Measurements from ENCODE around the gene MRPL27. TPM values are rescaled to one million over a fixed set of nuclear protein-coding genes. Genes with fewer than 3 reads are reported as not detected.
"Not testable (repeated sequence)": the region's sequence is repeated elsewhere in the genome, so short reads cannot be mapped to it uniquely, and the experiment has no call there.

The MRPL27 gene
- total and polyA plus RNA-seq, 2 experiments from 2014 or later = 62.4 to 158 TPM

DNA sequence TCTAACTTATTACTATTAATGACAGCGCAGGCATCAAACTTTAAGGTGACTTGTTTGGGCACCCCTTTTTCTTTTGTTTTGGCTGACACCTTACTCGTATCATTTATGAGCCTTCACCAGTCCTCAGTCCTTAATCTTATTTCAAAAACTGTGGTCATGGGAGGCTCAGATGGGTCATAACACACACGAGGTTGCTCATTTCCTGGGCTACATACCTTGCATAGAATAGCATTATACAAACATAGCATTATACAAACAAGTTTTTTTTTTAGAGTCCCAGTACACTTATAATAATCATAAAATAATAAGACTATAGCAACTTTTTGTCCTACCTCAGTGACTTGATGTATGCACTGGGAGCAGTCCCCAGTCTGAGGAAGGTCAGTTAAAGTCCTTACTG is 41.8 kb upstream of the MRPL27 start:
- H3K27me3 ChIP-seq = no peaks in the 10 kb centered on the region
- TF ChIP-seq, protein P1, sequence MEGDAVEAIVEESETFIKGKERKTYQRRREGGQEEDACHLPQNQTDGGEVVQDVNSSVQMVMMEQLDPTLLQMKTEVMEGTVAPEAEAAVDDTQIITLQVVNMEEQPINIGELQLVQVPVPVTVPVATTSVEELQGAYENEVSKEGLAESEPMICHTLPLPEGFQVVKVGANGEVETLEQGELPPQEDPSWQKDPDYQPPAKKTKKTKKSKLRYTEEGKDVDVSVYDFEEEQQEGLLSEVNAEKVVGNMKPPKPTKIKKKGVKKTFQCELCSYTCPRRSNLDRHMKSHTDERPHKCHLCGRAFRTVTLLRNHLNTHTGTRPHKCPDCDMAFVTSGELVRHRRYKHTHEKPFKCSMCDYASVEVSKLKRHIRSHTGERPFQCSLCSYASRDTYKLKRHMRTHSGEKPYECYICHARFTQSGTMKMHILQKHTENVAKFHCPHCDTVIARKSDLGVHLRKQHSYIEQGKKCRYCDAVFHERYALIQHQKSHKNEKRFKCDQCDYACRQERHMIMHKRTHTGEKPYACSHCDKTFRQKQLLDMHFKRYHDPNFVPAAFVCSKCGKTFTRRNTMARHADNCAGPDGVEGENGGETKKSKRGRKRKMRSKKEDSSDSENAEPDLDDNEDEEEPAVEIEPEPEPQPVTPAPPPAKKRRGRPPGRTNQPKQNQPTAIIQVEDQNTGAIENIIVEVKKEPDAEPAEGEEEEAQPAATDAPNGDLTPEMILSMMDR (IDR thresholded peaks at IDR 0.05; ENCODE audit: low read depth, low read length) = no peak
- no peak overlapping the region for H3K27ac ChIP-seq
- no peaks in the 10 kb centered on the region for H3K36me3 ChIP-seq
- H3K4me3 ChIP-seq = no peak overlapping the region
- H3K4me1 ChIP-seq (ENCODE audit: low read depth) = no peaks in the 10 kb centered on the region
- no peak for DNase-seq (ENCODE audit: low read depth in 1 of 2, low spot score in 1 of 2)
- no peaks in the 10 kb centered on the region for H3K9me3 ChIP-seq (ENCODE audit: low read depth)

DNA sequence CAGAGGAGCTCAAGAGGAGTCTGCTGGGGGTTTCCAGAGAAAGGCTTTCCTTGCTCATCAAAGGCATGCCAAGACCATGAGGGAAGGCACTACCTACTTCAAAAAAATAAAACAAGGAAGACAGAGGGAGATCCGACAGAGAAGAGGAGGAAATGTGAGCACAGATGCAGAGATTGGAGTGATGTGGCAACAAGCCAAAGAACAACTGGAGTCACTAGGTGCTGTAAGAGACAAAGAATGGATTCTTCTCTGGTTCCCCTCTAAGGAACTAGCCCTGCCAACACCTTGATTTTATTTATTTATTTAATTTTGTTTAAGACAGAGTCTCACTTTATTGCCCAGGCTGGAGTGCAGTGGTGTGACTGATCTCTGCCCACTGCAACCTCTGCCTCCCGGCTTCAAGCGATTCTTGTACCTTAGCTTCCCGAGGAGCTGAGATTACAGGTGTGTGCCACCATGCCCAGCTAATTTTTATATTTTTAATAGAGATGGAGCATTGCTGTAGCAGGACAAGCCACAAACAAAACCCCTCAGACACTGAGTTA is 39.3 kb upstream of the MRPL27 start:
- no peak overlapping the region for H3K27ac ChIP-seq
- no peaks in the 10 kb centered on the region for H3K36me3 ChIP-seq
- H3K4me1 ChIP-seq (ENCODE audit: low read depth) = no peaks in the 10 kb centered on the region
- H3K27me3 ChIP-seq = no peaks in the 10 kb centered on the region
- H3K4me3 ChIP-seq = no peak overlapping the region
- no peaks in the 10 kb centered on the region for H3K9me3 ChIP-seq (ENCODE audit: low read depth)
- TF ChIP-seq, protein P1 (IDR thresholded peaks at IDR 0.05; ENCODE audit: low read depth, low read length) = no peak
- DNase-seq (ENCODE audit: low read depth in 1 of 2, low spot score in 1 of 2) = no peak

DNA sequence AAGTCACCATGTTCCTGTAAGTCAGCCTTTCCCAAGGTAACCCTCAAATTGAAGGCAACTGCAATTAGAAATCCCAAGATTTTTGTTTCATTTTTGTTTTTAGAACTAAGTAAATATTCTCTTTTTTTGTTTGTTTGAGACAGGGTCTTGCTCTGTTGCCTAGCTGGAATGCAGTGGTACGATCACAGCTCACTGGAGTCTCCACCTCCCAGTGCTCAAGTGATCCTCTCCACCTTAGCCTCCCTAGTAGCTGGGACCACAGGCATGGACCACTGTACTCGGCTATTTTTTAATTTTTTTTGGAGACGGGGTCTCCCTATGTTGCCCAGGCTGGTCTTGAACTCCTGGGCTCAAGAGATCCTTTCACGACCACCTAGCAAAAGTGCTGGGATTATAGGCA is 34.9 kb upstream of the MRPL27 start:
- Histone ChIP-seq H3K9me3 (ENCODE audit: low read depth) (no peaks in the 10 kb centered on the region), H3K27ac (no peak overlapping the region), H3K4me1 (ENCODE audit: low read depth) (no peaks in the 10 kb centered on the region), H3K4me3 (no peak overlapping the region), H3K36me3 (no peaks in the 10 kb centered on the region), H3K27me3 (no peaks in the 10 kb centered on the region)
- TF ChIP-seq, protein P1 (IDR thresholded peaks at IDR 0.05; ENCODE audit: low read depth, low read length) = no peak
- DNase-seq (ENCODE audit: low read depth in 1 of 2, low spot score in 1 of 2) = no peak

DNA sequence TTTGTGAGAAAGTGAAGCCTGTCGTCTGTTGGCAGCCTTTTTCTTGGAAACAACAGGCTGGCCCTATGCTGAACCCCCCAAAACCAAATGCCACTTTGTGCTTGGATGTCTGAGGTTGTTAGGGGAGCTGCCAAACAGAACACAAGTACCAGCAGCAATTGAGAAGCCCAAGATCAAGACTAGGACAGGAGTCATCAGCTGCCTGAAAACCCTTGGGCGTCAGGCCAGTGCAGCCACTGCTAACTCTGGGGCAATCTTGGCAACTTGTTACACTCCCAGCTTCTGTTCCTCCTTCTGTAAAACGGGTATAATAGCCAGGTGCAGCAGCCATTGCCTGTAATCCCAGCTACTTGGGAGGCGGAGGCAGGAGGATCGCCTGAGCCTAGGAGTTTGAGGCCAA is 33.6 kb upstream of the MRPL27 start:
- no peak overlapping the region for H3K27ac ChIP-seq
- no peaks in the 10 kb centered on the region for H3K4me1 ChIP-seq (ENCODE audit: low read depth)
- no peaks in the 10 kb centered on the region for H3K36me3 ChIP-seq
- no peak overlapping the region for H3K4me3 ChIP-seq
- H3K9me3 ChIP-seq (ENCODE audit: low read depth) = no peaks in the 10 kb centered on the region
- no peak for DNase-seq (ENCODE audit: low read depth in 1 of 2, low spot score in 1 of 2)
- TF ChIP-seq, protein P1 (IDR thresholded peaks at IDR 0.05; ENCODE audit: low read depth, low read length) = no peak
- no peaks in the 10 kb centered on the region for H3K27me3 ChIP-seq

DNA sequence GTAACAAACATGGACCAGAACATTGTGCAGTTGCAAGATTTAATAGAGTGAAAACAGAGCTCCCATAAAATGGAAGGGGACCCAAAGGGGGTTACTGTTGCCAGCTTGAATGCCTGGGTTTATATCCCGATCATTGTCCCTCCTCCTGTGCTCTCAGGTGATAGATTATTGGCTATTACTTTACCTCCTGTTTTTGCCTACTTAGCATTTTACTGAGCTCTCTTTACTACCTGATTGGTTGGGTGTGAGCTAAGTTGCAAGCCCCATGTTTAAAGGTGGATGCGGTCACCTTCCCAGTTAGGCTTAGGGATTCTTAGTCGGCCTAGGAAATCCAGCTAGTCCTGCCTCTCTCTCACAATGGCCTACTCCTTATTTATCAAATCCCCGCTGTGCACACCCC is 32.4 kb upstream of the MRPL27 start:
- DNase-seq (ENCODE audit: low read depth in 1 of 2, low spot score in 1 of 2); H3K27ac ChIP-seq; H3K27me3 ChIP-seq; H3K4me3 ChIP-seq; H3K4me1 ChIP-seq (ENCODE audit: low read depth); H3K36me3 ChIP-seq; H3K9me3 ChIP-seq (ENCODE audit: low read depth): not testable (repeated sequence)

DNA sequence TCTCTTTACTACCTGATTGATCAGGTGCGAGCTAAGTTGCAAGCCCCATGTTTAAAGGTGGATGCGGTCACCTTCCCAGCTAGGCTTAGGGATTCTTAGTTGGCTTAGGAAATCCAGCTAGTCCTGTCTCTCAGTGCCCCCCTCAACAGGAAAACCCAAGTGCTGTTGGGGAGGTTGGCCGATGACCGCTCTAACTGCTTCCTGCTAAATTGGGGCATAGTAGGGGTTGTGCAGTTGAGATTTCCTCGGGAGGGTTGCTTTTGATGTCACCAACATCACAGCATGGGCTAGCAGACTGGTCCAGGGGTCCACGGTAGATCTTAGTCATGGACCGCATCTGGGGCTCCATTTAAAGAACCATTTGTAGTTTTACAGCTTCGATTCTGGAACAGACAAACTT is 26.6 kb upstream of the MRPL27 start:
- not testable (repeated sequence) for H3K36me3 ChIP-seq; H3K27ac ChIP-seq; H3K4me1 ChIP-seq (ENCODE audit: low read depth); H3K27me3 ChIP-seq; H3K9me3 ChIP-seq (ENCODE audit: low read depth); H3K4me3 ChIP-seq; DNase-seq (ENCODE audit: low read depth in 1 of 2, low spot score in 1 of 2)

DNA sequence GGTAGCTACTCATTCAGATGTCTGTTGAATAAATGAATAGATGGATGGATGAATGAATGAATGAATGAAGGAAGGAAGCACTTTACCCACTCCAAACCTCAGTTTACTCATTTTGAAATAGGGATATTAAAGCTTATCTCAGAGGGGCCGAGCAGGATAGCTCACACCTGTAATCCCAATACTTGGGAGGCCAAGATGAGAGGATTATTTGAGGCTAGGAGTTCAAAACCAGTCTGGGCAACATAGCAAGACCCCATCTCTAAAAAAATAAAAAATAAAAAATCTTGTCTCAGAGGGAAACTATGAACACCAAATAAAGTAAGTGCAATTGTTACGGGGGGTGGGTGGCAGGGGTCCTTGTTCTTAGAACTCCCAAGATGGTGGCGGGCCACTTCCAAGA is 25.7 kb upstream of the MRPL27 start:
- H3K4me1 ChIP-seq (ENCODE audit: low read depth); H3K27me3 ChIP-seq; H3K9me3 ChIP-seq (ENCODE audit: low read depth); H3K27ac ChIP-seq; H3K4me3 ChIP-seq; H3K36me3 ChIP-seq; DNase-seq (ENCODE audit: low read depth in 1 of 2, low spot score in 1 of 2): not testable (repeated sequence)

All from cardiac muscle cell (in vitro differentiated cells and primary cell).